Skeletal muscle tissue (tissue), 4 donors: Measurements from ENCODE around the gene BRIP1. TPM values are rescaled to one million over a fixed set of nuclear protein-coding genes. Genes with fewer than 3 reads are reported as not detected.
"Not testable (repeated sequence)": the region's sequence is repeated elsewhere in the genome, so short reads cannot be mapped to it uniquely, and the experiment has no call there.

Experiments used
- H3K27ac ChIP-seq: one replicate; pipeline ENCODE4 v1.7.0; 2013; ENCODE audit warnings: mild to moderate bottlenecking, low read depth, low read length, inconsistent platforms
- H3K27me3 ChIP-seq, 3 donors: one replicate each; pipeline ENCODE4 v1.7.0; 2013; ENCODE audit warnings: low read length in 3 of 3; ENCODE audit not compliant: control insufficient read depth in 3 of 3, insufficient read depth in 3 of 3
- H3K36me3 ChIP-seq, 3 donors: one replicate each; pipeline ENCODE4 v1.7.0; 2013; ENCODE audit warnings: low read length in 3 of 3; ENCODE audit not compliant: control insufficient read depth in 3 of 3, insufficient read depth in 3 of 3
- H3K4me1 ChIP-seq, 3 donors: one replicate each; pipeline ENCODE4 v1.7.0; 2013; ENCODE audit warnings: low read length in 3 of 3, mild to moderate bottlenecking in 3 of 3; ENCODE audit not compliant: control insufficient read depth in 3 of 3, insufficient read depth in 3 of 3
- H3K4me3 ChIP-seq, 3 donors: one replicate each; pipeline ENCODE4 v1.7.0; 2013; ENCODE audit warnings: low read length in 3 of 3
- H3K9ac ChIP-seq, 3 donors: one replicate each; pipeline ENCODE4 v1.7.0; 2013; ENCODE audit warnings: low read length in 3 of 3, mild to moderate bottlenecking in 3 of 3, moderate library complexity in 2 of 3, low read depth in 1 of 3
- H3K9me3 ChIP-seq, 3 donors: one replicate each; pipeline ENCODE4 v1.7.0; 2013; ENCODE audit warnings: low read length in 3 of 3; ENCODE audit not compliant: control insufficient read depth in 3 of 3
- total RNA-seq: library from RNA; depleted of rRNA; stranded (reverse); fragments of >200 nt; gene quantifications from one replicate; pipeline ENCODE4 v1.2.3, GENCODE V29; 2014
- donor health status: Osteomylitis.

Gene BRIP1
- total RNA-seq, 1 donor from 2014 or later: 4.2 TPM

- Histone ChIP-seq H3K4me1 (no peaks in the 10 kb centered on the region), H3K27ac (no peak overlapping the region), H3K36me3 (no peaks in the 10 kb centered on the region)
These were observed 40.7 kb downstream of the BRIP1 start for GRCh38 chr17:61822326-61823285.

GRCh38 chr17:61821655-61822054 is 41.7 kb downstream of the BRIP1 start:
- Histone ChIP-seq H3K27ac (no peak overlapping the region), H3K27me3 (no peaks in the 10 kb centered on the region), H3K9ac (no peak overlapping the region), H3K4me3 (no peak overlapping the region), H3K9me3 (no peaks in the 10 kb centered on the region), H3K36me3 (no peaks in the 10 kb centered on the region), H3K4me1 (no peaks in the 10 kb centered on the region)

More at GRCh38 chr17:61822326-61823285, 40.7 kb downstream of the BRIP1 start:
- Histone ChIP-seq H3K4me3 (no peak overlapping the region), H3K27me3 (no peaks in the 10 kb centered on the region), H3K9me3 (no peaks in the 10 kb centered on the region), H3K9ac (no peak overlapping the region)

- H3K36me3 ChIP-seq, H3K9ac ChIP-seq, H3K27ac ChIP-seq, H3K9me3 ChIP-seq, H3K27me3 ChIP-seq, H3K4me3 ChIP-seq, H3K4me1 ChIP-seq: not testable (repeated sequence)
These were observed 44.1 kb downstream of the BRIP1 start for GRCh38 chr17:61819265-61819664.

- H3K27ac ChIP-seq: no peak overlapping the region
- H3K27me3 ChIP-seq: no peaks in the 10 kb centered on the region
- no peaks in the 10 kb centered on the region for H3K36me3 ChIP-seq
- H3K4me3 ChIP-seq: no peak overlapping the region
- H3K4me1 ChIP-seq: no peaks in the 10 kb centered on the region
- H3K9ac ChIP-seq: no peak overlapping the region
- H3K9me3 ChIP-seq: no peaks in the 10 kb centered on the region
These were observed 45.1 kb downstream of the BRIP1 start for GRCh38 chr17:61818225-61818624.

- Histone ChIP-seq H3K4me3 (no peak overlapping the region), H3K9me3 (no peaks in the 10 kb centered on the region), H3K27me3 (no peaks in the 10 kb centered on the region), H3K4me1 (no peaks in the 10 kb centered on the region), H3K9ac (no peak overlapping the region), H3K36me3 (no peaks in the 10 kb centered on the region), H3K27ac (no peak overlapping the region)
These were observed 45.9 kb downstream of the BRIP1 start for GRCh38 chr17:61817452-61817851.

GRCh38 chr17:61816538-61816937 is 46.8 kb downstream of the BRIP1 start:
- Histone ChIP-seq H3K4me1 (no peaks in the 10 kb centered on the region), H3K27me3 (no peaks in the 10 kb centered on the region), H3K9ac (no peak overlapping the region), H3K4me3 (no peak overlapping the region), H3K9me3 (no peaks in the 10 kb centered on the region), H3K27ac (no peak overlapping the region), H3K36me3 (no peaks in the 10 kb centered on the region)

- Histone ChIP-seq H3K4me1 (no peaks in the 10 kb centered on the region), H3K9ac (no peak overlapping the region), H3K27me3 (no peaks in the 10 kb centered on the region), H3K27ac (no peak overlapping the region), H3K4me3 (no peak overlapping the region), H3K36me3 (no peaks in the 10 kb centered on the region), H3K9me3 (no peaks in the 10 kb centered on the region)
These were observed 47.3 kb downstream of the BRIP1 start for GRCh38 chr17:61815863-61816503.

GRCh38 chr17:61814485-61814884 is 48.8 kb downstream of the BRIP1 start:
- no peak overlapping the region for H3K27ac ChIP-seq
- no peaks in the 10 kb centered on the region for H3K27me3 ChIP-seq
- H3K36me3 ChIP-seq: no peaks in the 10 kb centered on the region
- H3K4me1 ChIP-seq: no peaks in the 10 kb centered on the region
- H3K9ac ChIP-seq: no peak overlapping the region
- H3K9me3 ChIP-seq: no peaks in the 10 kb centered on the region
- H3K4me3 ChIP-seq: no peak overlapping the region

GRCh38 chr17:61813211-61813610 is 50.1 kb downstream of the BRIP1 start:
- H3K36me3 ChIP-seq: no peaks in the 10 kb centered on the region
- no peak overlapping the region for H3K4me3 ChIP-seq
- H3K9ac ChIP-seq: no peak overlapping the region
- no peak overlapping the region for H3K27ac ChIP-seq
- no peaks in the 10 kb centered on the region for H3K4me1 ChIP-seq
- H3K27me3 ChIP-seq: no peaks in the 10 kb centered on the region
- no peaks in the 10 kb centered on the region for H3K9me3 ChIP-seq

- no peak overlapping the region for H3K9ac ChIP-seq
- no peak overlapping the region for H3K4me3 ChIP-seq
- no peaks in the 10 kb centered on the region for H3K4me1 ChIP-seq
- H3K27ac ChIP-seq: no peak overlapping the region
- no peaks in the 10 kb centered on the region for H3K27me3 ChIP-seq
- H3K36me3 ChIP-seq: no peaks in the 10 kb centered on the region
- H3K9me3 ChIP-seq: no peaks in the 10 kb centered on the region
These were observed 50.6 kb downstream of the BRIP1 start for GRCh38 chr17:61812747-61813146.
